HAP-1 (cell line): ENCODE data around the gene TLR4.

Experiments used
- DNase-seq, 2 experiments: peaks; one replicate each; pipeline ENCODE4 v3.0.0-alpha.2; 2016 to 2020; ENCODE audit warnings: low spot score in 2 of 2
- H3K27me3 ChIP-seq: fragments of 250-450 bp; sonication (Bioruptor Pico); 2 replicates; pipeline ENCODE4 v1.5.1; 2020; ENCODE audit warnings: low read depth, mild to moderate bottlenecking, moderate library complexity
- H3K36me3 ChIP-seq: fragments of 250-450 bp; sonication (Bioruptor Pico); replicated peaks from 2 replicates; pipeline ENCODE4 v1.5.1; 2020; ENCODE audit warnings: mild to moderate bottlenecking
- H3K4me1 ChIP-seq: fragments of 250-450 bp; sonication (Bioruptor Pico); 2 replicates; pipeline ENCODE4 v1.5.1; 2020; ENCODE audit warnings: mild to moderate bottlenecking
- H3K4me3 ChIP-seq: fragments of 250-450 bp; sonication (Bioruptor Pico); 2 replicates; pipeline ENCODE4 v1.5.1; 2020; ENCODE audit warnings: mild to moderate bottlenecking, moderate library complexity
- H3K9me3 ChIP-seq: fragments of 250-450 bp; sonication (Bioruptor Pico); 2 replicates; pipeline ENCODE4 v1.5.1; 2020; ENCODE audit warnings: mild to moderate bottlenecking, moderate library complexity
- in situ Hi-C: fragments of 300-500 bp; cut with MboI; formaldehyde crosslinking; loops from 3 replicates; pipeline ENCODE4 v1.14.3; 2020; ENCODE audit warnings: low sequenced_read_pairs, inconsistent platforms, mixed read lengths

TLR4 gene

DNA sequence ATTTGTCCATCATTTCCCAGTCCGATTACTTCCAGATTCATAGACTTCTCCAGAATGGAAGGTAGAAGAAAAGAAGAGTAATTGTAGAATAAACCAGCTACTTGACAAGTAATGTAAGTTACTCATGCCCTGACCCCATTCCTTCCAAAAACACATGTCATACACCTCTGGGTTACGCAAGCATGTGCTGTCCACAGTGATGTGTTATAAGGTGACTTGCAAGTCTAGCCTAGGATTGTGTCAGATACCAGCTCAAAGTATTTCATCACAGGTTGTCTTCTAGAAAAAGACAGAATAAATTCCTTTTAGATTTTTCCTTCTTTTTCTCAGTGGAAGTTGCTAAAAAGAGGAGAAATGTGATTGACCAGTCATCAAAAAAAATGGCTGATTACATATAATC lies 8.0 kb upstream of the TLR4 start:
- no peak for DNase-seq
- in situ Hi-C loops = no loop called here
- no peaks in the 10 kb centered on the region for H3K36me3 ChIP-seq
- no peaks in the 10 kb centered on the region for H3K4me1 ChIP-seq
- H3K9me3 ChIP-seq = no peaks in the 10 kb centered on the region
- H3K27me3 ChIP-seq = no peaks in the 10 kb centered on the region
- H3K4me3 ChIP-seq = no peak overlapping the region

DNA sequence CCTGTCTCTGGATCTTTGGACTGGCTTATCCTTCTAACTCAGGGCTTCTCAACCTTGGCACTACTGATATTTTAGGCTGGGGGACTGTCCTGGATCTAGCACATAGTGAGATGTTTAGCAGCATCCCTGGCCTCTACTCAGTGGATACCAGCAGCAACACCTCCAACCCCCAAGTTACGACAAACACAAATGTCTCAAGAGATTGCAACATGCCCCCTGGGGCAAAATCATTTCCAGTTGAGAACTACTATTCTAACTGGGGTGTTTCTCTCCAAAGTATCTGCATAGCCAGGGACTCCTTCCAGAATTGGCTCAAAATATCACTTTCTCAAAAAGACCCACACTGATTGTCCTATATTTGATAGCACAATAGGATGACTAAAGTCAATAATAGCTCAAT lies 7.2 kb upstream of the TLR4 start:
- Histone ChIP-seq H3K4me3 (no peak overlapping the region), H3K27me3 (no peaks in the 10 kb centered on the region), H3K36me3 (no peaks in the 10 kb centered on the region), H3K4me1 (no peaks in the 10 kb centered on the region), H3K9me3 (no peaks in the 10 kb centered on the region)
- DNase-seq = no peak
- in situ Hi-C loops = no loop called here

- no peak overlapping the region for H3K4me3 ChIP-seq
- no peaks in the 10 kb centered on the region for H3K36me3 ChIP-seq
- no peaks in the 10 kb centered on the region for H3K9me3 ChIP-seq
- H3K27me3 ChIP-seq = no peaks in the 10 kb centered on the region
- in situ Hi-C loops = no loop called here
- DNase-seq = no peak
- no peaks in the 10 kb centered on the region for H3K4me1 ChIP-seq
Observed at GRCh38 chr9:117703537-117703936, 666 bp upstream of the TLR4 start.

- Histone ChIP-seq H3K36me3 (no peaks in the 10 kb centered on the region), H3K9me3 (no peaks in the 10 kb centered on the region), H3K27me3 (no peaks in the 10 kb centered on the region), H3K4me1 (no peaks in the 10 kb centered on the region), H3K4me3 (no peak overlapping the region)
- DNase-seq = no peak
- in situ Hi-C loops = no loop called here
Observed at GRCh38 chr9:117704597-117704996, 394 bp downstream of the TLR4 start.

GRCh38 chr9:117705386-117705785 lies 1.2 kb downstream of the TLR4 start:
- in situ Hi-C loops = no loop called here
- Histone ChIP-seq H3K36me3 (no peaks in the 10 kb centered on the region), H3K9me3 (no peaks in the 10 kb centered on the region), H3K27me3 (no peaks in the 10 kb centered on the region), H3K4me3 (no peak overlapping the region), H3K4me1 (no peaks in the 10 kb centered on the region)
- no peak for DNase-seq

DNA sequence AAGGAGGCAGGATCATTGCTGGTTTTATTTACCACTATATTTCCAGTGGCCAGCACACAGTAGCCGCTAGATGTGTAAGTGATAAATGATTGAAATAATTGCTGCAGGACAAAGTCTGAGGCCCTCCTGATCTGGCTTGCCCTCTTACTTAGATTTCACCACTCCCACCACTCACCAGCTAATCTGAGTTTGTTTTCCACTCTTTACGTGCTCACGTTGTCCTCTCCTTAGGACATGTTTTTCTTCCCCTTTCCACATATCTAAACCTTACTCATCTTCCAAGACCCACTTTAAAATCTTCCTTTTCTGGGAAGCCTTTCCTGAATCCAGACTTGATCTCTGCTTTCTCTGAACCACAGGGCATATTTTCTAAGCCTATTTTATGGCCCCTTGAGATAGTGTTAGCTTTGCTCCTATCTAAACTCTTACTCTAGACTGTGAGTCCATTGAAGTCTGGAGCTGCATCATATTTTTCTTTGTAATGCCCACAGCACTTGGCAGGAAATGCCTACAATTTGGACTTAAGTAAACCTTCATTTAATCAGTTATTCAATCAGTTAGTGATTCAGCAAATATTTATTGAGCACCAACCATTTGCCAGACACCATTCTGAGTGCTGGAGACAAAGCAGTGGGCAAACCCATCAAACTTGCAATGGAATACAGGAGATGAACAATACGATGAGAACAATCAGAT lies 2.4 kb downstream of the TLR4 start:
- Histone ChIP-seq H3K4me1 (no peaks in the 10 kb centered on the region), H3K36me3 (no peaks in the 10 kb centered on the region), H3K4me3 (no peak overlapping the region), H3K9me3 (no peaks in the 10 kb centered on the region), H3K27me3 (no peaks in the 10 kb centered on the region)
- in situ Hi-C loops = no loop called here
- DNase-seq = no peak

GRCh38 chr9:117707561-117707960 lies 3.4 kb downstream of the TLR4 start:
- in situ Hi-C loops = no loop called here
- no peaks in the 10 kb centered on the region for H3K4me1 ChIP-seq
- H3K27me3 ChIP-seq = no peaks in the 10 kb centered on the region
- no peak overlapping the region for H3K4me3 ChIP-seq
- no peaks in the 10 kb centered on the region for H3K9me3 ChIP-seq
- H3K36me3 ChIP-seq = no peaks in the 10 kb centered on the region
- no peak for DNase-seq

- no peaks in the 10 kb centered on the region for H3K27me3 ChIP-seq
- no peaks in the 10 kb centered on the region for H3K36me3 ChIP-seq
- H3K9me3 ChIP-seq = no peaks in the 10 kb centered on the region
- no peaks in the 10 kb centered on the region for H3K4me1 ChIP-seq
- H3K4me3 ChIP-seq = no peak overlapping the region
- in situ Hi-C loops = no loop called here
- DNase-seq = no peak
Observed at GRCh38 chr9:117709936-117710335, 5.7 kb downstream of the TLR4 start.

GRCh38 chr9:117714282-117714681 lies 10.1 kb downstream of the TLR4 start:
- Histone ChIP-seq H3K27me3 (no peaks in the 10 kb centered on the region; the same call in 1 of the 2 replicates), H3K9me3 (no peaks in the 10 kb centered on the region), H3K36me3 (no peaks in the 10 kb centered on the region), H3K4me3 (no peak overlapping the region), H3K4me1 (no peaks in the 10 kb centered on the region)
- peak in 1 of 2 experiments; percentile 8 for DNase-seq
- in situ Hi-C loops = no loop called here

DNA sequence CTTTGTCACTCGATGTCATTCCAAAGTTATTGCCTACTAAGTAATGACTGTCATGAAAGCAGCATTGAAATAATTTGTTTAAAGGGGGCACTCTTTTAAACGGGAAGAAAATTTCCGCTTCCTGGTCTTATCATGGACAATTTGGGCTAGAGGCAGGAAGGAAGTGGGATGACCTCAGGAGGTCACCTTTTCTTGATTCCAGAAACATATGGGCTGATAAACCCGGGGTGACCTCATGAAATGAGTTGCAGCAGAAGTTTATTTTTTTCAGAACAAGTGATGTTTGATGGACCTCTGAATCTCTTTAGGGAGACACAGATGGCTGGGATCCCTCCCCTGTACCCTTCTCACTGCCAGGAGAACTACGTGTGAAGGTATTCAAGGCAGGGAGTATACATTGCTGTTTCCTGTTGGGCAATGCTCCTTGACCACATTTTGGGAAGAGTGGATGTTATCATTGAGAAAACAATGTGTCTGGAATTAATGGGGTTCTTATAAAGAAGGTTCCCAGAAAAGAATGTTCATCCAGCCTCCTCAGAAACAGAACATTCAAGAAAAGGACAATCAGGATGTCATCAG lies 11.3 kb downstream of the TLR4 start:
- no peaks in the 10 kb centered on the region for H3K9me3 ChIP-seq
- no peak for DNase-seq

DNA sequence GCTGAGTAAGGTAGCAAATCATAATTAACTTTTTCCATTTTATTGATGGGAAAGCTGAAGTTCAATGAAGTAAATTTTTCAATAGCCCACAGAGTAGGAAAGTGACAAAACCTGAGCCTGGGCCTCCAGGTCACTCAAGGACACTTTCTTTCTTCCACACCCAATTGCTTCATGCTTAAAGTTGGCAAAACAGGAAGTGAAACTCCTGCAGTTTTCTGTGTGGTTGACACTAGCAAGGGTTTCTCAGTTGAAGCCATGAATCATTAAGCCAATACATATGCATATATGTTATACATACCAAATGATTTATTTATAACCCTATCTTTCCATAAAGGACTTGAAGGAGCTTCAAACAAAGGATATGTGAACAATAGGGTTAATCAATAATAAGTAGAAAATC lies 13.9 kb downstream of the TLR4 start:
- H3K36me3 ChIP-seq = no peaks in the 10 kb centered on the region
- in situ Hi-C loops = no loop called here
- H3K27me3 ChIP-seq = no peaks in the 10 kb centered on the region; the same call in 1 of the 2 replicates
- H3K4me3 ChIP-seq = no peak overlapping the region
- no peaks in the 10 kb centered on the region for H3K9me3 ChIP-seq
- no peak for DNase-seq
- no peaks in the 10 kb centered on the region for H3K4me1 ChIP-seq

More for the DNA sequence above, 11.3 kb downstream of the TLR4 start:
- no peaks in the 10 kb centered on the region for H3K4me1 ChIP-seq
- in situ Hi-C loops = no loop called here
- no peaks in the 10 kb centered on the region for H3K36me3 ChIP-seq
- no peaks in the 10 kb centered on the region; the same call in 1 of the 2 replicates for H3K27me3 ChIP-seq
- H3K4me3 ChIP-seq = no peak overlapping the region

DNA sequence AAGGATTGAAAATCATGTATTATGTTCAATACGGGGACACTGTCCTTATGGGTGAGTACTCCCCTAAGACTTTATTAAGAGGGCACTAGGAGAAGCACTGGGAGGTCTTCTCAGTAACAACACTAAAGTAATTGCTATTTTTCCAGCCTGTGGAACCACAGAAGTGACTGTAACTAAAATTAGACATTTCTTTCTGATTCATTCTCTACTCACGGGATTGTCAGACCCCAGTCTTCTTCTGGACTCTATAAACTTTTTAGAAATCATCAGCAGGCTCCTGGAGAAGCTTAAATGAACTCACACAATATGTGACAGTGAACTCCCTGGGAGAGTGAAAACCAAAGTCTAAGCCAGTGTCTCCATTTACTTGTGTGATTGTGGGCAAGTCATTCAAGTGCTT lies 14.5 kb downstream of the TLR4 start:
- H3K27me3 ChIP-seq = no peaks in the 10 kb centered on the region; the same call in 1 of the 2 replicates
- H3K4me1 ChIP-seq = no peaks in the 10 kb centered on the region
- no peaks in the 10 kb centered on the region for H3K9me3 ChIP-seq
- H3K4me3 ChIP-seq = no peak overlapping the region
- no peak for DNase-seq
- in situ Hi-C loops = no loop called here
- no peaks in the 10 kb centered on the region for H3K36me3 ChIP-seq

DNA sequence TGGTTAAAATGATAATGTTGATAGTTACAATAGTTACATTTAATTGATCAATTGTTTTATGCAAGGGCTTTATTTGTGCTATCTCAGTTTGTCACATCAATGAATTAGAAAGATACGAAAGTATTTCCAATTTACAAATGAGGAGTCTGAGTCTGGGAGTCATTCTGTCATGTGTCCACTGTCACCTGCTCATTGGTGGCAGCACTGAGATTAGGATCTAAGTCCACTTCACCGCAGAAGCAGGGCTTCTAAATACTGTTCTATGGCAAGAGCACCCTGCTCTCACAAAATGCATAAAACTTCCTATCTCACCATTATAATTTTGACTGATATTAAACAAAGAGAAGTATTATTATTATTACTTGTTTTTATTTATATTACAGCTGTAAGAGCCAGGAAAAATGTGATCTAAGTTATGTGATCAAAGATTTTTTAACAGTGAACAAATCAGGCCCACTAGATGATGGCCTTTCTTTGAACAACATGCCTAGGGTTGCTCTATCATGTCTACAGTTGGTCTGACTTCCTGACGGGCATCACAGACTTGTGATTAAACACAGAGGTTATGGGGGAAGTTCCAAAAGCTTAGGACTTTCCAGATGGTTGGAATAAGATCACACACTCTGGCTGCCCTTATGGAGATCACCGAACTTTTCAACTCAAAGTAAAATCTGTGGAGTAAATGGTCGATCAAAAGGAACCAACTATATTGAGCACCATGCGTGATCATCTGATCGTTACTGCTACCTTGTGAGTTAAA lies 15.1 kb downstream of the TLR4 start:
- no peaks in the 10 kb centered on the region; the same call in 1 of the 2 replicates for H3K27me3 ChIP-seq
- H3K4me1 ChIP-seq = no peaks in the 10 kb centered on the region
- no peak overlapping the region for H3K4me3 ChIP-seq
- in situ Hi-C loops = no loop called here
- H3K9me3 ChIP-seq = no peaks in the 10 kb centered on the region
- H3K36me3 ChIP-seq = no peaks in the 10 kb centered on the region
- no peak for DNase-seq

DNA sequence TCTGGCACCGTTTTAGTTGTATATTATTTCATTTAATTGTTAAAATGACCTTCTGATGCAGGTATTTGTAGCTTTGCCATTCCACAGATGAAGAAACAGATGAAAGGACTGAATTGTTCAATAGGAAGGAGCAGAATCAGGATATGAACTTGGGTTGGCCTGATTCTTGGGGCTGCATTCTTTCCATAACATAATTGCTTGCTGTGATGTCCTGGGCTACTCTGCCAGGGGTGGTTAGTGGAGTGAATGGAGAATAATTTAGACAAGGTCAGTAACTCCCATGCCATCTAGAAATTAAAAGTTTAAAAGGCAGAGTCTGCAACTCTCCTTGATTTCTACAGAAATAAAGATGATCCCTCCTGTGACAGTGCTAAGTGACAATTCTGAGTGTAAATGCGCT lies 15.9 kb downstream of the TLR4 start:
- in situ Hi-C loops = no loop called here
- no peak for DNase-seq
- H3K9me3 ChIP-seq = no peaks in the 10 kb centered on the region
- no peaks in the 10 kb centered on the region for H3K4me1 ChIP-seq
- H3K27me3 ChIP-seq = no peaks in the 10 kb centered on the region; the same call in 1 of the 2 replicates
- no peak overlapping the region for H3K4me3 ChIP-seq
- no peaks in the 10 kb centered on the region for H3K36me3 ChIP-seq
